Measurements from ENCODE around the gene ORAI1.

ORAI1 gene

GRCh38 chr12:121638298-121639202 is 12.2 kb downstream of the ORAI1 start:
- Histone ChIP-seq H2BK5ac (ENCODE audit: low read depth, low read length, poor library complexity, severe bottlenecking) (no peak overlapping the region), H3K9ac (ENCODE audit: low read length) (no peak overlapping the region), H3K36me3 (ENCODE audit: control insufficient read depth in 1 of 2, insufficient read depth in 2 of 2, low read depth in 1 of 2, low read length in 2 of 2) (peaks cover 7 to 13% of the 10 kb centered on the region in 2 experiments), H3K23ac (ENCODE audit: low read length in 2 of 2) (peak overlapping the region in 1 of 2 experiments; percentile 63), H3K27me3 (ENCODE audit: control insufficient read depth in 1 of 2, insufficient read depth in 1 of 2, low read length in 2 of 2) (no peaks in the 10 kb centered on the region), H3K79me1 (replicated peaks; ENCODE audit: low read length, poor library complexity, severe bottlenecking) (peaks cover 28% of the 10 kb centered on the region), H4K91ac (ENCODE audit: low read length) (peak overlapping the region; percentile 29), H2BK120ac (ENCODE audit: low read depth, low read length) (no peak overlapping the region), H2BK15ac (ENCODE audit: low read depth, poor library complexity, severe bottlenecking) (no peak overlapping the region), H3K27ac (ENCODE audit: low read length, poor library complexity, severe bottlenecking) (no peak overlapping the region), H3K4me1 (ENCODE audit: control insufficient read depth, insufficient read depth, low read depth, low read length) (peaks cover 7% of the 10 kb centered on the region), H3K4me2 (ENCODE audit: low read length, poor library complexity, severe bottlenecking) (no peak overlapping the region), H3K14ac (ENCODE audit: low read length in 2 of 2) (peak overlapping the region in 1 of 2 experiments; percentile 62), H4K8ac (ENCODE audit: low read length) (peak overlapping the region; percentile 66), H3K4ac (ENCODE audit: low read depth in 1 of 2, low read length in 2 of 2) (no peak overlapping the region), H3K9me3 (ENCODE audit: control insufficient read depth, low read length) (no peaks in the 10 kb centered on the region), H3K18ac (ENCODE audit: low read depth in 1 of 2, low read length in 2 of 2) (no peak overlapping the region), H2AFZ (ENCODE audit: low read depth, low read length) (no peak overlapping the region), H3K4me3 (ENCODE audit: insufficient read depth in 1 of 2, low read depth in 1 of 2, low read length in 2 of 2) (no peak overlapping the region), H2BK12ac (ENCODE audit: low read length in 2 of 2) (peak overlapping the region in 1 of 2 experiments; percentile 79), H2AK5ac (ENCODE audit: low read length, severe bottlenecking) (no peak overlapping the region)
- WGBS, result 92% methylated on average over 14 of the region's 14 CpGs
- no peak for DNase-seq

- no peak overlapping the region for H3K4ac ChIP-seq (ENCODE audit: low read depth in 1 of 2, low read length in 2 of 2)
- H3K14ac ChIP-seq (ENCODE audit: low read length in 2 of 2), result no peak overlapping the region
- peaks cover 7 to 13% of the 10 kb centered on the region in 2 experiments for H3K36me3 ChIP-seq (ENCODE audit: control insufficient read depth in 1 of 2, insufficient read depth in 2 of 2, low read depth in 1 of 2, low read length in 2 of 2)
- DNase-seq, result no peak
- H3K27me3 ChIP-seq (ENCODE audit: control insufficient read depth in 1 of 2, insufficient read depth in 1 of 2, low read length in 2 of 2), result no peaks in the 10 kb centered on the region
- H3K23ac ChIP-seq (ENCODE audit: low read length in 2 of 2), result no peak overlapping the region
- H3K4me3 ChIP-seq (ENCODE audit: insufficient read depth in 1 of 2, low read depth in 1 of 2, low read length in 2 of 2), result no peak overlapping the region
- no peak overlapping the region for H2AFZ ChIP-seq (ENCODE audit: low read depth, low read length)
- 97% methylated on average over 18 of the region's 18 CpGs for WGBS
- no peak overlapping the region for H2AK5ac ChIP-seq (ENCODE audit: low read length, severe bottlenecking)
- H2BK5ac ChIP-seq (ENCODE audit: low read depth, low read length, poor library complexity, severe bottlenecking), result no peak overlapping the region
- peaks cover 22% of the 10 kb centered on the region for H3K79me1 ChIP-seq (replicated peaks; ENCODE audit: low read length, poor library complexity, severe bottlenecking)
- H3K27ac ChIP-seq (ENCODE audit: low read length, poor library complexity, severe bottlenecking), result no peak overlapping the region
- no peak overlapping the region for H3K9ac ChIP-seq (ENCODE audit: low read length)
- no peak overlapping the region for H3K4me2 ChIP-seq (ENCODE audit: low read length, poor library complexity, severe bottlenecking)
- H4K91ac ChIP-seq (ENCODE audit: low read length), result no peak overlapping the region
- H2BK15ac ChIP-seq (ENCODE audit: low read depth, poor library complexity, severe bottlenecking), result no peak overlapping the region
- H2BK12ac ChIP-seq (ENCODE audit: low read length in 2 of 2), result no peak overlapping the region
- H3K9me3 ChIP-seq (ENCODE audit: control insufficient read depth, low read length), result no peaks in the 10 kb centered on the region
- H3K4me1 ChIP-seq (ENCODE audit: control insufficient read depth, insufficient read depth, low read depth, low read length), result peaks cover 5% of the 10 kb centered on the region
- H3K18ac ChIP-seq (ENCODE audit: low read depth in 1 of 2, low read length in 2 of 2), result no peak overlapping the region
- no peak overlapping the region for H2BK120ac ChIP-seq (ENCODE audit: low read depth, low read length)
- no peak overlapping the region for H4K8ac ChIP-seq (ENCODE audit: low read length)
Measured at GRCh38 chr12:121641343-121641630, 15.0 kb downstream of the ORAI1 start.

GRCh38 chr12:121648458-121649028 is 22.2 kb downstream of the ORAI1 start:
- H2AFZ ChIP-seq (ENCODE audit: low read depth, low read length), result no peak overlapping the region
- no peak overlapping the region for H2AK5ac ChIP-seq (ENCODE audit: low read length, severe bottlenecking)
- no peak overlapping the region for H2BK15ac ChIP-seq (ENCODE audit: low read depth, poor library complexity, severe bottlenecking)
- H4K8ac ChIP-seq (ENCODE audit: low read length), result no peak overlapping the region
- peaks cover 4% of the 10 kb centered on the region for H3K4me1 ChIP-seq (ENCODE audit: control insufficient read depth, insufficient read depth, low read depth, low read length)
- no peak overlapping the region for H3K14ac ChIP-seq (ENCODE audit: low read length in 2 of 2)
- no peaks in the 10 kb centered on the region for H3K79me1 ChIP-seq (replicated peaks; ENCODE audit: low read length, poor library complexity, severe bottlenecking)
- H3K27me3 ChIP-seq (ENCODE audit: control insufficient read depth in 1 of 2, insufficient read depth in 1 of 2, low read length in 2 of 2), result no peaks in the 10 kb centered on the region
- peaks cover 0 to 7% of the 10 kb centered on the region in 2 experiments for H3K36me3 ChIP-seq (ENCODE audit: control insufficient read depth in 1 of 2, insufficient read depth in 2 of 2, low read depth in 1 of 2, low read length in 2 of 2)
- no peak overlapping the region for H3K4ac ChIP-seq (ENCODE audit: low read depth in 1 of 2, low read length in 2 of 2)
- H2BK12ac ChIP-seq (ENCODE audit: low read length in 2 of 2), result no peak overlapping the region
- no peak overlapping the region for H3K4me2 ChIP-seq (ENCODE audit: low read length, poor library complexity, severe bottlenecking)
- H2BK5ac ChIP-seq (ENCODE audit: low read depth, low read length, poor library complexity, severe bottlenecking), result no peak overlapping the region
- no peak for DNase-seq
- no peak overlapping the region for H3K27ac ChIP-seq (ENCODE audit: low read length, poor library complexity, severe bottlenecking)
- 97% methylated on average over 8 of the region's 11 CpGs for WGBS
- H3K4me3 ChIP-seq (ENCODE audit: insufficient read depth in 1 of 2, low read depth in 1 of 2, low read length in 2 of 2), result no peak overlapping the region
- no peak overlapping the region for H4K91ac ChIP-seq (ENCODE audit: low read length)
- no peak overlapping the region for H3K18ac ChIP-seq (ENCODE audit: low read depth in 1 of 2, low read length in 2 of 2)
- H3K9me3 ChIP-seq (ENCODE audit: control insufficient read depth, low read length), result no peaks in the 10 kb centered on the region
- H2BK120ac ChIP-seq (ENCODE audit: low read depth, low read length), result no peak overlapping the region
- H3K9ac ChIP-seq (ENCODE audit: low read length), result no peak overlapping the region
- no peak overlapping the region for H3K23ac ChIP-seq (ENCODE audit: low read length in 2 of 2)

- H2BK5ac ChIP-seq (ENCODE audit: low read depth, low read length, poor library complexity, severe bottlenecking), result no peak overlapping the region
- H3K9ac ChIP-seq (ENCODE audit: low read length), result no peak overlapping the region
- H2AFZ ChIP-seq (ENCODE audit: low read depth, low read length), result no peak overlapping the region
- no peak overlapping the region for H3K4me2 ChIP-seq (ENCODE audit: low read length, poor library complexity, severe bottlenecking)
- no peaks in the 10 kb centered on the region for H3K79me1 ChIP-seq (replicated peaks; ENCODE audit: low read length, poor library complexity, severe bottlenecking)
- H3K4me3 ChIP-seq (ENCODE audit: insufficient read depth in 1 of 2, low read depth in 1 of 2, low read length in 2 of 2), result no peak overlapping the region
- H3K27me3 ChIP-seq (ENCODE audit: control insufficient read depth in 1 of 2, insufficient read depth in 1 of 2, low read length in 2 of 2), result no peaks in the 10 kb centered on the region
- no peak overlapping the region for H2BK120ac ChIP-seq (ENCODE audit: low read depth, low read length)
- peaks cover 4% of the 10 kb centered on the region for H3K4me1 ChIP-seq (ENCODE audit: control insufficient read depth, insufficient read depth, low read depth, low read length)
- no peak for DNase-seq
- no peak overlapping the region for H2BK15ac ChIP-seq (ENCODE audit: low read depth, poor library complexity, severe bottlenecking)
- no peak overlapping the region for H3K14ac ChIP-seq (ENCODE audit: low read length in 2 of 2)
- H3K23ac ChIP-seq (ENCODE audit: low read length in 2 of 2), result no peak overlapping the region
- no peak overlapping the region for H2AK5ac ChIP-seq (ENCODE audit: low read length, severe bottlenecking)
- H3K9me3 ChIP-seq (ENCODE audit: control insufficient read depth, low read length), result no peaks in the 10 kb centered on the region
- no peak overlapping the region for H4K91ac ChIP-seq (ENCODE audit: low read length)
- H2BK12ac ChIP-seq (ENCODE audit: low read length in 2 of 2), result no peak overlapping the region
- H3K4ac ChIP-seq (ENCODE audit: low read depth in 1 of 2, low read length in 2 of 2), result no peak overlapping the region
- H3K27ac ChIP-seq (ENCODE audit: low read length, poor library complexity, severe bottlenecking), result no peak overlapping the region
- 95% methylated on average over 4 of the region's 5 CpGs for WGBS
- H3K18ac ChIP-seq (ENCODE audit: low read depth in 1 of 2, low read length in 2 of 2), result no peak overlapping the region
- peaks cover 0 to 7% of the 10 kb centered on the region in 2 experiments for H3K36me3 ChIP-seq (ENCODE audit: control insufficient read depth in 1 of 2, insufficient read depth in 2 of 2, low read depth in 1 of 2, low read length in 2 of 2)
- H4K8ac ChIP-seq (ENCODE audit: low read length), result no peak overlapping the region
Measured at GRCh38 chr12:121649322-121649721, 23.0 kb downstream of the ORAI1 start.
